ENCODE measurements around the gene PAK6.

The PAK6 gene

GRCh38 chr15:40240619-40241221, 1.9 kb downstream of the PAK6 start:
- in situ Hi-C loops (cut with HindIII; ENCODE audit: low sequenced_read_pairs): no loop called here

- in situ Hi-C loops (cut with HindIII; ENCODE audit: low sequenced_read_pairs): no loop called here
These were observed 2.7 kb downstream of the PAK6 start for GRCh38 chr15:40241269-40242212.

- in situ Hi-C loops (cut with HindIII; ENCODE audit: low sequenced_read_pairs): no loop called here
These were observed 3.3 kb downstream of the PAK6 start for GRCh38 chr15:40242213-40242599.

- in situ Hi-C loops (cut with HindIII; ENCODE audit: low sequenced_read_pairs): no loop called here
These were observed 3.7 kb downstream of the PAK6 start for GRCh38 chr15:40242601-40243000.

- in situ Hi-C loops (cut with HindIII; ENCODE audit: low sequenced_read_pairs): no loop called here
These were observed 4.4 kb downstream of the PAK6 start for GRCh38 chr15:40243126-40243810.

GRCh38 chr15:40244961-40245523, 6.2 kb downstream of the PAK6 start:
- in situ Hi-C loops (cut with HindIII; ENCODE audit: low sequenced_read_pairs): no loop called here

- in situ Hi-C loops (cut with HindIII; ENCODE audit: low sequenced_read_pairs): no loop called here
These were observed 7.0 kb downstream of the PAK6 start for GRCh38 chr15:40245666-40246450.

GRCh38 chr15:40246496-40247280, 7.8 kb downstream of the PAK6 start:
- in situ Hi-C loops (cut with HindIII; ENCODE audit: low sequenced_read_pairs): no loop called here

GRCh38 chr15:40247406-40247971, 8.6 kb downstream of the PAK6 start:
- in situ Hi-C loops (cut with HindIII; ENCODE audit: low sequenced_read_pairs): no loop called here

GRCh38 chr15:40248006-40248783, 9.3 kb downstream of the PAK6 start:
- in situ Hi-C loops (cut with HindIII; ENCODE audit: low sequenced_read_pairs): no loop called here

GRCh38 chr15:40249477-40250303, 10.8 kb downstream of the PAK6 start:
- in situ Hi-C loops (cut with HindIII; ENCODE audit: low sequenced_read_pairs): no loop called here

- in situ Hi-C loops (cut with HindIII; ENCODE audit: low sequenced_read_pairs): no loop called here
These were observed 11.4 kb downstream of the PAK6 start for GRCh38 chr15:40250304-40250656.

- in situ Hi-C loops (cut with HindIII; ENCODE audit: low sequenced_read_pairs): no loop called here
These were observed 12.1 kb downstream of the PAK6 start for GRCh38 chr15:40250771-40251483.

GRCh38 chr15:40251486-40252140, 12.8 kb downstream of the PAK6 start:
- in situ Hi-C loops (cut with HindIII; ENCODE audit: low sequenced_read_pairs): no loop called here

GRCh38 chr15:40252141-40252437, 13.2 kb downstream of the PAK6 start:
- in situ Hi-C loops (cut with HindIII; ENCODE audit: low sequenced_read_pairs): no loop called here

GRCh38 chr15:40252438-40253166, 13.7 kb downstream of the PAK6 start:
- in situ Hi-C loops (cut with HindIII; ENCODE audit: low sequenced_read_pairs): no loop called here
